ENCODE results near the gene FADS2. TPM values are rescaled to one million over a fixed set of nuclear protein-coding genes. Genes with fewer than 3 reads are reported as not detected.

Gene FADS2
- total and polyA plus RNA-seq, 5 donors from 2014 or later = 0.23 to 19.7 (median 7.1) TPM; not detected in 1

GRCh38 chr11:61793083-61793828, 34.8 kb upstream of the FADS2 start:
- H3K27me3 ChIP-seq (ENCODE audit: control insufficient read depth, insufficient read depth, low read length) = no peaks in the 10 kb centered on the region
- no peak for DNase-seq
- H3K27ac ChIP-seq (ENCODE audit: insufficient read depth, low read length, poor library complexity, severe bottlenecking) = peak overlapping the region; percentile 90
- peak overlapping the region; percentile 93 for H3K4me3 ChIP-seq (ENCODE audit: low read depth, low read length)
- H3K4me3 Mint-ChIP-seq = peak overlapping the region; percentile 97 to 99 (median 99)
- no peaks in the 10 kb centered on the region for H3K9me3 ChIP-seq (ENCODE audit: control insufficient read depth in 2 of 2, low read length in 2 of 2)
- peaks cover 27% of the 10 kb centered on the region for H3K36me3 ChIP-seq (ENCODE audit: control insufficient read depth, insufficient read depth, low read length)
- no peaks in the 10 kb centered on the region for H3K9me3 Mint-ChIP-seq
- peaks cover 20% of the 10 kb centered on the region for H3K4me1 ChIP-seq (ENCODE audit: control insufficient read depth, insufficient read depth, low read length, poor library complexity, severe bottlenecking)
- H3K4me1 Mint-ChIP-seq = peaks cover 16 to 54% (median 36%) of the 10 kb centered on the region in 4 donors
- ATAC-seq (ENCODE audit: low read depth in 2 of 2) = peak; percentile 9 to 22
- H3K27ac Mint-ChIP-seq = peak overlapping the region; percentile 66 to 100 (median 99)
- no peaks in the 10 kb centered on the region for H3K27me3 Mint-ChIP-seq
- peaks cover 19% of the 10 kb centered on the region for H3K36me3 Mint-ChIP-seq

DNA sequence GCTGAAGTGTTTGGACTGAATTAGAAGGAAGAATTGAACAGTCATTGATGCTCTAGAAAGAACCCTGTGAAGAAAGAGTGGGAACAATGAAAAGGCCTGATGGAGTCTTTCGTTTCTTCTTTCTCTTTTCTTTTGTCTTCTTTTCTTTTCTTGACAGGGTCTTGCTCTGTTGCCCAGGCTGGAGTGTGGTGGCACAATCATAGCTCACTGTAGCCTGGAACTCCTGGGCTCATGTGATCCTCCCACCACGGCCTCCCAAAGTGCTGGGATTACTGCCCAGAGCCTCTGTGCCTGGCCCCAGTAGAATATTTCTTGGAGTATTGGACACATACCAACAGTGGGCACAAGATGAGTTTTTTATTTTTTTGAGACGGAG, 34.3 kb upstream of the FADS2 start:
- Histone ChIP-seq H3K4me3 (ENCODE audit: low read depth, low read length) (peak overlapping the region; percentile 93), H3K9me3 (ENCODE audit: control insufficient read depth in 2 of 2, low read length in 2 of 2) (no peaks in the 10 kb centered on the region), H3K27ac (ENCODE audit: insufficient read depth, low read length, poor library complexity, severe bottlenecking) (no peak overlapping the region), H3K4me1 (ENCODE audit: control insufficient read depth, insufficient read depth, low read length, poor library complexity, severe bottlenecking) (peaks cover 20% of the 10 kb centered on the region), H3K36me3 (ENCODE audit: control insufficient read depth, insufficient read depth, low read length) (peaks cover 23% of the 10 kb centered on the region), H3K27me3 (ENCODE audit: control insufficient read depth, insufficient read depth, low read length) (no peaks in the 10 kb centered on the region)
- ATAC-seq (ENCODE audit: low read depth in 2 of 2) (no peak), DNase-seq (no peak)
- Mint-ChIP-seq H3K4me1 (peaks cover 16 to 50% (median 36%) of the 10 kb centered on the region in 4 donors), H3K27me3 (no peaks in the 10 kb centered on the region), H3K36me3 (peaks cover 15% of the 10 kb centered on the region), H3K27ac (peak overlapping the region in 2 of 3 donors; percentile 99 to 100), H3K4me3 (peak overlapping the region; percentile 63 to 99 (median 89)), H3K9me3 (no peaks in the 10 kb centered on the region)

- H3K4me3 ChIP-seq (ENCODE audit: low read depth, low read length) = no peak overlapping the region
- no peaks in the 10 kb centered on the region for H3K9me3 ChIP-seq (ENCODE audit: control insufficient read depth in 2 of 2, low read length in 2 of 2)
- peaks cover 20% of the 10 kb centered on the region for H3K4me1 ChIP-seq (ENCODE audit: control insufficient read depth, insufficient read depth, low read length, poor library complexity, severe bottlenecking)
- H3K9me3 Mint-ChIP-seq = no peaks in the 10 kb centered on the region
- H3K36me3 ChIP-seq (ENCODE audit: control insufficient read depth, insufficient read depth, low read length) = peaks cover 15% of the 10 kb centered on the region
- peaks cover 10% of the 10 kb centered on the region for H3K36me3 Mint-ChIP-seq
- ATAC-seq (ENCODE audit: low read depth in 2 of 2) = no peak
- no peak overlapping the region for H3K27ac ChIP-seq (ENCODE audit: insufficient read depth, low read length, poor library complexity, severe bottlenecking)
- no peaks in the 10 kb centered on the region for H3K27me3 ChIP-seq (ENCODE audit: control insufficient read depth, insufficient read depth, low read length)
- peak overlapping the region in 1 of 3 donors; percentile 52 for H3K27ac Mint-ChIP-seq
- peaks cover 15 to 46% (median 33%) of the 10 kb centered on the region in 4 donors for H3K4me1 Mint-ChIP-seq
- no peak for DNase-seq
- no peak overlapping the region for H3K4me3 Mint-ChIP-seq
- H3K27me3 Mint-ChIP-seq = no peaks in the 10 kb centered on the region
Observed at GRCh38 chr11:61794579-61794978, 33.5 kb upstream of the FADS2 start.

DNA sequence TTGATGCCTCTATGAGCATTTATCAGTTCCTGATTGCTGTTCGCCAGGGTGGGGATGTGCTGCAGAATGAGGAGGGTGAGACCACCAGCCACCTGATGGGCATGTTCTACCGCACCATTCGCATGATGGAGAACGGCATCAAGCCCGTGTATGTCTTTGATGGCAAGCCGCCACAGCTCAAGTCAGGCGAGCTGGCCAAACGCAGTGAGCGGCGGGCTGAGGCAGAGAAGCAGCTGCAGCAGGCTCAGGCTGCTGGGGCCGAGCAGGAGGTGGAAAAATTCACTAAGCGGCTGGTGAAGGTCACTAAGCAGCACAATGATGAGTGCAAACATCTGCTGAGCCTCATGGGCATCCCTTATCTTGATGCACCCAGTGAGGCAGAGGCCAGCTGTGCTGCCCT, 32.6 kb upstream of the FADS2 start:
- Histone ChIP-seq H3K4me3 (ENCODE audit: low read depth, low read length) (no peak overlapping the region), H3K9me3 (ENCODE audit: control insufficient read depth in 2 of 2, low read length in 2 of 2) (no peaks in the 10 kb centered on the region), H3K4me1 (ENCODE audit: control insufficient read depth, insufficient read depth, low read length, poor library complexity, severe bottlenecking) (peaks cover 20% of the 10 kb centered on the region), H3K27ac (ENCODE audit: insufficient read depth, low read length, poor library complexity, severe bottlenecking) (no peak overlapping the region), H3K27me3 (ENCODE audit: control insufficient read depth, insufficient read depth, low read length) (no peaks in the 10 kb centered on the region), H3K36me3 (ENCODE audit: control insufficient read depth, insufficient read depth, low read length) (peaks cover 9% of the 10 kb centered on the region)
- Mint-ChIP-seq H3K27ac (no peak overlapping the region), H3K36me3 (peaks cover 8% of the 10 kb centered on the region), H3K27me3 (no peaks in the 10 kb centered on the region), H3K4me3 (peak overlapping the region in 1 of 4 donors; percentile 61), H3K4me1 (peaks cover 14 to 42% (median 30%) of the 10 kb centered on the region in 4 donors), H3K9me3 (no peaks in the 10 kb centered on the region)
- ATAC-seq (ENCODE audit: low read depth in 2 of 2) (no peak), DNase-seq (no peak)

DNA sequence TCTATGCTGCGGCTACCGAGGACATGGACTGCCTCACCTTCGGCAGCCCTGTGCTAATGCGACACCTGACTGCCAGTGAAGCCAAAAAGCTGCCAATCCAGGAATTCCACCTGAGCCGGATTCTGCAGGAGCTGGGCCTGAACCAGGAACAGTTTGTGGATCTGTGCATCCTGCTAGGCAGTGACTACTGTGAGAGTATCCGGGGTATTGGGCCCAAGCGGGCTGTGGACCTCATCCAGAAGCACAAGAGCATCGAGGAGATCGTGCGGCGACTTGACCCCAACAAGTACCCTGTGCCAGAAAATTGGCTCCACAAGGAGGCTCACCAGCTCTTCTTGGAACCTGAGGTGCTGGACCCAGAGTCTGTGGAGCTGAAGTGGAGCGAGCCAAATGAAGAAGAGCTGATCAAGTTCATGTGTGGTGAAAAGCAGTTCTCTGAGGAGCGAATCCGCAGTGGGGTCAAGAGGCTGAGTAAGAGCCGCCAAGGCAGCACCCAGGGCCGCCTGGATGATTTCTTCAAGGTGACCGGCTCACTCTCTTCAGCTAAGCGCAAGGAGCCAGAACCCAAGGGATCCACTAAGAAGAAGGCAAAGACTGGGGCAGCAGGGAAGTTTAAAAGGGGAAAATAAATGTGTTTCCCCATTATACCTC, 32.1 kb upstream of the FADS2 start:
- Mint-ChIP-seq H3K4me1 (peaks cover 12 to 37% (median 28%) of the 10 kb centered on the region in 4 donors), H3K27me3 (no peaks in the 10 kb centered on the region), H3K27ac (no peak overlapping the region), H3K9me3 (no peaks in the 10 kb centered on the region), H3K36me3 (peaks cover 10% of the 10 kb centered on the region), H3K4me3 (no peak overlapping the region)
- Histone ChIP-seq H3K27ac (ENCODE audit: insufficient read depth, low read length, poor library complexity, severe bottlenecking) (no peak overlapping the region), H3K27me3 (ENCODE audit: control insufficient read depth, insufficient read depth, low read length) (no peaks in the 10 kb centered on the region), H3K4me3 (ENCODE audit: low read depth, low read length) (no peak overlapping the region), H3K36me3 (ENCODE audit: control insufficient read depth, insufficient read depth, low read length) (peaks cover 9% of the 10 kb centered on the region), H3K9me3 (ENCODE audit: control insufficient read depth in 2 of 2, low read length in 2 of 2) (no peaks in the 10 kb centered on the region), H3K4me1 (ENCODE audit: control insufficient read depth, insufficient read depth, low read length, poor library complexity, severe bottlenecking) (peaks cover 20% of the 10 kb centered on the region)
- ATAC-seq (ENCODE audit: low read depth in 2 of 2) (no peak), DNase-seq (no peak)

DNA sequence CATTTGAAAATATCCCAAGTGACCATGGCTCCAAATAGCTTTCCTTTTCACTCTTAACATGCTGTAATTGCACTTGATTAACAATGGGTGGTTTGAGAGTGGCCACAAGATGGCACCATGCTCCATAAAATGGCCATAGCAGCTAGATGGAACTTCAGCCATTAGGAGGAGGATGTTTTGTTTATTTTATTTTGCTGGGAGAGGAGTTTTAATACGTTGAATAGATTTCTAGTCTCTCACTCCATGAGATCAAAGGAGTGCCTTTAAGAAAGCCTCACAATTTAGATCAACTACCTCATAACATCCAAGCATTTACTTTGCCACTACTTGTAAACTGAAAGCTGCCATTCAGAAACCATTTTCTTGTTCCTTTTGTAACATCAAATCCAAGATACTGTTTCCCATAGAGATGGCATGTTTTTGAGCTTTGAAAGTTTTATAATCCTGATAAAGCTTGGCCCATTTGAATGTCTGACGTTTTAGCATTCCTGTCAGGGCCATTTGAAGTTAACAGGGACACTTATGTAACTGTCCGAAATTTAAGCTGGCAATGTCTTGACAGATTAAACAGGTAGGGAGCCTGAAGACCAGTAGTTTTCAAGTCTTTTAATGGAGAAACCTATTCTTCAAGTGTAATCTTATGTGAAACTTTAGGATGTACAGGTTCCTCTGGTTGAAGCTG, 30.7 kb upstream of the FADS2 start:
- peak; percentile 59 to 85 (median 72) for DNase-seq
- Mint-ChIP-seq H3K27ac (peak overlapping the region in 2 of 3 donors; percentile 30 to 84), H3K36me3 (peaks cover 14% of the 10 kb centered on the region), H3K27me3 (no peaks in the 10 kb centered on the region), H3K4me3 (peak overlapping the region in 2 of 4 donors; percentile 1 to 23), H3K4me1 (peaks cover 5 to 24% (median 18%) of the 10 kb centered on the region in 4 donors), H3K9me3 (no peaks in the 10 kb centered on the region)
- peaks cover 9% of the 10 kb centered on the region for H3K36me3 ChIP-seq (ENCODE audit: control insufficient read depth, insufficient read depth, low read length)
- H3K27me3 ChIP-seq (ENCODE audit: control insufficient read depth, insufficient read depth, low read length) = no peaks in the 10 kb centered on the region
- peak overlapping the region; percentile 8 for H3K4me3 ChIP-seq (ENCODE audit: low read depth, low read length)
- no peak for ATAC-seq (ENCODE audit: low read depth in 2 of 2)
- H3K9me3 ChIP-seq (ENCODE audit: control insufficient read depth in 2 of 2, low read length in 2 of 2) = no peaks in the 10 kb centered on the region
- H3K4me1 ChIP-seq (ENCODE audit: control insufficient read depth, insufficient read depth, low read length, poor library complexity, severe bottlenecking) = peaks cover 9% of the 10 kb centered on the region
- H3K27ac ChIP-seq (ENCODE audit: insufficient read depth, low read length, poor library complexity, severe bottlenecking) = no peak overlapping the region

DNA sequence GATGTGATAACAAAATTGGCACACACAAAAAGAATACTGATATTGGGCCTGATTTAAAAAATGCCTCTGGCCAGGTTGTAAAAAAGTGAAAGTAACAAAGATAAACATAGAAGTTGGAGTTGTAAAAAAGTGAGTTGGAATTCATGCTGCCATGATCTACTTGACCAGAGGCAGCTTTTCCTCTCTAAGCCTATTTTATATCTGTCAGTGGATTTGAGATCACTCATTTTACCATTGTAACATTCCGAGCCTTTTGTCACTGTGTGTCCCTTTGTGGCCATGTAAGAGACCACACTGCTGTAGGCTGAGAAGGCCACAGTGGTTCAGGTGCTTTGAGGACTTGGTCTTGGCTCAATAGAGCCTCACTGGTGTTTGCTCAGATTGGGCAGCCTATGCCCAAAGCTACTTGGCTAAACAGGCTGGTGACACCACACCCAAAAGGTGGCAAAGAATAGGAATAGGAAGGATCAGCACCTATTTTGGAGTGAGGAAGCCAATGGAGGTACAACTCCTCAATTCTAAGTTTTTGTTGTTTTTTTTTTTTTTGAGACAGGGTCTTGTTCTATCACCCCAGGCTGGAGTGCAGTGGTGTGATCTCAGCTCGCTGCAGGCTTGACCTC, 28.3 kb upstream of the FADS2 start:
- Mint-ChIP-seq H3K36me3 (peaks cover 22% of the 10 kb centered on the region), H3K4me3 (no peak overlapping the region), H3K9me3 (no peaks in the 10 kb centered on the region), H3K4me1 (peaks cover 5 to 11% (median 8%) of the 10 kb centered on the region in 4 donors), H3K27me3 (no peaks in the 10 kb centered on the region), H3K27ac (no peak overlapping the region)
- Histone ChIP-seq H3K27ac (ENCODE audit: insufficient read depth, low read length, poor library complexity, severe bottlenecking) (no peak overlapping the region), H3K4me3 (ENCODE audit: low read depth, low read length) (no peak overlapping the region), H3K4me1 (ENCODE audit: control insufficient read depth, insufficient read depth, low read length, poor library complexity, severe bottlenecking) (no peaks in the 10 kb centered on the region), H3K36me3 (ENCODE audit: control insufficient read depth, insufficient read depth, low read length) (peaks cover 9% of the 10 kb centered on the region), H3K9me3 (ENCODE audit: control insufficient read depth in 2 of 2, low read length in 2 of 2) (no peaks in the 10 kb centered on the region), H3K27me3 (ENCODE audit: control insufficient read depth, insufficient read depth, low read length) (no peaks in the 10 kb centered on the region)
- ATAC-seq (ENCODE audit: low read depth in 2 of 2) = no peak
- no peak for DNase-seq

Measured in CD4-positive, CD25-positive, alpha-beta regulatory T cell (primary cell).